Activated CD4-positive, alpha-beta T cell treated with anti-CD3 and anti-CD28 coated beads, Interleukin-10, Interleukin-2, amounts not matched to agents 100 ng/mL and 50 ng/mL, durations not matched to agents 16 hours and 8 hours (primary cell): ENCODE measurements around the gene PRAMEF9.
A peak's percentile ranks its signal among the peaks of the same experiment; 100 is the strongest.
"Not testable (repeated sequence)": the region's sequence is repeated elsewhere in the genome, so short reads cannot be mapped to it uniquely, and the experiment has no call there.

ENCODE experiments used
- DNase-seq: peaks from one replicate; pipeline ENCODE4 v3.0.0-alpha.2; 2020

PRAMEF9 gene

GRCh38 chr1:13171548-13171947 is at the start of gene PRAMEF9:
TSS of gene PRAMEF9 (plus strand) at chr1:13171848. CDS start at chr1:13175281, 3,433 bp downstream.
- DNase-seq: not testable (repeated sequence)

- not testable (repeated sequence) for DNase-seq
These were observed 15.7 kb upstream of the PRAMEF9 start, which contains the start of gene PRAMEF26 for GRCh38 chr1:13155909-13156308. TSS of gene PRAMEF26 (minus strand) at chr1:13156009. CDS start at chr1:13153095, 2,914 bp downstream.

GRCh38 chr1:13165531-13165930 is 6.1 kb upstream of the PRAMEF9 start, which contains the start of gene HNRNPCL4:
TSS of gene HNRNPCL4 (minus strand) at chr1:13165631. CDS start at chr1:13165467, 164 bp downstream.
- DNase-seq: not testable (repeated sequence)

- DNase-seq: not testable (repeated sequence)
These were observed 29.7 kb downstream of the PRAMEF9 start, which contains the start of gene PRAMEF13 for GRCh38 chr1:13201309-13201708. TSS of gene PRAMEF13 (minus strand) at chr1:13201409. CDS start at chr1:13199589, 1,820 bp downstream.

GRCh38 chr1:13208712-13209111 is 37.1 kb downstream of the PRAMEF9 start:
- not testable (repeated sequence) for DNase-seq

GRCh38 chr1:13216619-13217018 is 45.0 kb downstream of the PRAMEF9 start:
- not testable (repeated sequence) for DNase-seq

- DNase-seq: not testable (repeated sequence)
These were observed 47.6 kb downstream of the PRAMEF9 start for GRCh38 chr1:13219203-13219602.

GRCh38 chr1:13222788-13223187 is 51.1 kb downstream of the PRAMEF9 start:
- not testable (repeated sequence) for DNase-seq

- no peak for DNase-seq
These were observed 52.9 kb downstream of the PRAMEF9 start for GRCh38 chr1:13224480-13225060.

GRCh38 chr1:13225675-13226204 is 54.1 kb downstream of the PRAMEF9 start, which contains the start of gene PRAMEF18:
TSS of gene PRAMEF18 (minus strand) at chr1:13226154. CDS start at chr1:13226106, 48 bp downstream.
- not testable (repeated sequence) for DNase-seq

- not testable (repeated sequence) for DNase-seq
These were observed 55.8 kb downstream of the PRAMEF9 start for GRCh38 chr1:13227271-13228055.

- DNase-seq: peak; percentile 60
These were observed 56.7 kb downstream of the PRAMEF9 start for GRCh38 chr1:13228343-13228781.
